ENCODE results near the gene SNCAIP.

SNCAIP gene

GRCh38 chr5:122412966-122413365 lies 100.9 kb downstream of the SNCAIP start:
- peak; percentile 26 for FAIRE-seq
- no peak for DNase-seq (ENCODE audit: insufficient read length, low spot score)
- TF ChIP-seq PAX5 (IDR thresholded peaks at IDR 0.05; ENCODE audit: insufficient read depth, low read length, severe bottlenecking) (no peak), SPI1 (IDR thresholded peaks at IDR 0.05; ENCODE audit: low read depth, low read length) (no peak), POLR2AphosphoS5 (IDR thresholded peaks at IDR 0.05; ENCODE audit: low read depth, low read length) (no peak), TAF1 (IDR thresholded peaks at IDR 0.05; ENCODE audit: low read depth, low read length) (no peak), POLR2A (IDR thresholded peaks at IDR 0.05; ENCODE audit: low read depth, low read length) (0 out of 2 replicates have a peak, but pooled peaks have one; percentile 34)

- TF ChIP-seq PAX5 (IDR thresholded peaks at IDR 0.05; ENCODE audit: insufficient read depth, low read length, severe bottlenecking) (no peak), POLR2AphosphoS5 (IDR thresholded peaks at IDR 0.05; ENCODE audit: low read depth, low read length) (no peak), TAF1 (IDR thresholded peaks at IDR 0.05; ENCODE audit: low read depth, low read length) (no peak), SPI1 (IDR thresholded peaks at IDR 0.05; ENCODE audit: low read depth, low read length) (no peak), POU2F2 (IDR thresholded peaks at IDR 0.05; ENCODE audit: low read depth, low read length) (no peak), POLR2A (IDR thresholded peaks at IDR 0.05; ENCODE audit: low read depth, low read length) (no peak)
- FAIRE-seq = no peak
- DNase-seq (ENCODE audit: insufficient read length, low spot score) = no peak
Measured at GRCh38 chr5:122413722-122414121, 101.7 kb downstream of the SNCAIP start.

GRCh38 chr5:122415030-122415800 lies 103.2 kb downstream of the SNCAIP start:
- no peak for TF ChIP-seq POU2F2 (IDR thresholded peaks at IDR 0.05; ENCODE audit: low read depth, low read length)
- no peak for TF ChIP-seq POLR2AphosphoS5 (IDR thresholded peaks at IDR 0.05; ENCODE audit: low read depth, low read length)
- TF ChIP-seq SPI1 (IDR thresholded peaks at IDR 0.05; ENCODE audit: low read depth, low read length) = no peak
- TF ChIP-seq PAX5 (IDR thresholded peaks at IDR 0.05; ENCODE audit: insufficient read depth, low read length, severe bottlenecking) = no peak
- TF ChIP-seq POLR2A (IDR thresholded peaks at IDR 0.05; ENCODE audit: low read depth, low read length) = no peak
- no peak for TF ChIP-seq TAF1 (IDR thresholded peaks at IDR 0.05; ENCODE audit: low read depth, low read length)
- FAIRE-seq = peak; percentile 98
- no peak for DNase-seq (ENCODE audit: insufficient read length, low spot score)

- TF ChIP-seq POLR2AphosphoS5 (IDR thresholded peaks at IDR 0.05; ENCODE audit: low read depth, low read length) = no peak
- no peak for TF ChIP-seq POLR2A (IDR thresholded peaks at IDR 0.05; ENCODE audit: low read depth, low read length)
- TF ChIP-seq SPI1 (IDR thresholded peaks at IDR 0.05; ENCODE audit: low read depth, low read length) = no peak
- TF ChIP-seq POU2F2 (IDR thresholded peaks at IDR 0.05; ENCODE audit: low read depth, low read length) = no peak
- TF ChIP-seq TAF1 (IDR thresholded peaks at IDR 0.05; ENCODE audit: low read depth, low read length) = no peak
- no peak for TF ChIP-seq PAX5 (IDR thresholded peaks at IDR 0.05; ENCODE audit: insufficient read depth, low read length, severe bottlenecking)
- DNase-seq (ENCODE audit: insufficient read length, low spot score) (no peak), FAIRE-seq (no peak)
Measured at GRCh38 chr5:122415801-122416120, 103.7 kb downstream of the SNCAIP start.

GRCh38 chr5:122419142-122419894 lies 107.3 kb downstream of the SNCAIP start:
- TF ChIP-seq POLR2AphosphoS5 (IDR thresholded peaks at IDR 0.05; ENCODE audit: low read depth, low read length) (no peak), SPI1 (IDR thresholded peaks at IDR 0.05; ENCODE audit: low read depth, low read length) (no peak), POLR2A (IDR thresholded peaks at IDR 0.05; ENCODE audit: low read depth, low read length) (no peak), PAX5 (IDR thresholded peaks at IDR 0.05; ENCODE audit: insufficient read depth, low read length, severe bottlenecking) (no peak), TAF1 (IDR thresholded peaks at IDR 0.05; ENCODE audit: low read depth, low read length) (no peak), POU2F2 (IDR thresholded peaks at IDR 0.05; ENCODE audit: low read depth, low read length) (no peak)
- FAIRE-seq = peak; percentile 33
- DNase-seq (ENCODE audit: insufficient read length, low spot score) = no peak

GRCh38 chr5:122420091-122420490 lies 108.1 kb downstream of the SNCAIP start:
- DNase-seq (ENCODE audit: insufficient read length, low spot score) (no peak), FAIRE-seq (no peak)
- TF ChIP-seq TAF1 (IDR thresholded peaks at IDR 0.05; ENCODE audit: low read depth, low read length) = no peak

- DNase-seq (ENCODE audit: insufficient read length, low spot score) (no peak), FAIRE-seq (no peak)
- TF ChIP-seq POLR2A (IDR thresholded peaks at IDR 0.05; ENCODE audit: low read depth, low read length) = no peak
Measured at GRCh38 chr5:122420537-122421236, 108.7 kb downstream of the SNCAIP start.

- peak; percentile 51 for FAIRE-seq
- TF ChIP-seq POLR2AphosphoS5 (IDR thresholded peaks at IDR 0.05; ENCODE audit: low read depth, low read length) = no peak
- no peak for TF ChIP-seq POLR2A (IDR thresholded peaks at IDR 0.05; ENCODE audit: low read depth, low read length)
- TF ChIP-seq TAF1 (IDR thresholded peaks at IDR 0.05; ENCODE audit: low read depth, low read length) = no peak
- no peak for TF ChIP-seq SPI1 (IDR thresholded peaks at IDR 0.05; ENCODE audit: low read depth, low read length)
- no peak for TF ChIP-seq POU2F2 (IDR thresholded peaks at IDR 0.05; ENCODE audit: low read depth, low read length)
- DNase-seq (ENCODE audit: insufficient read length, low spot score) = no peak
Measured at GRCh38 chr5:122421374-122422079, 109.5 kb downstream of the SNCAIP start.

GRCh38 chr5:122423221-122423620 lies 111.2 kb downstream of the SNCAIP start:
- no peak for DNase-seq (ENCODE audit: insufficient read length, low spot score)
- no peak for FAIRE-seq
- no peak for TF ChIP-seq PAX5 (IDR thresholded peaks at IDR 0.05; ENCODE audit: insufficient read depth, low read length, severe bottlenecking)
- TF ChIP-seq POU2F2 (IDR thresholded peaks at IDR 0.05; ENCODE audit: low read depth, low read length) = no peak
- no peak for TF ChIP-seq POLR2A (IDR thresholded peaks at IDR 0.05; ENCODE audit: low read depth, low read length)
- TF ChIP-seq POLR2AphosphoS5 (IDR thresholded peaks at IDR 0.05; ENCODE audit: low read depth, low read length) = no peak
- TF ChIP-seq TAF1 (IDR thresholded peaks at IDR 0.05; ENCODE audit: low read depth, low read length) = no peak
- TF ChIP-seq SPI1 (IDR thresholded peaks at IDR 0.05; ENCODE audit: low read depth, low read length) = no peak
